Testis (tissue), 2 donors: ENCODE data around the gene ANKRD33.

Source experiments
- POLR2A ChIP-seq: fragments of 450-650 bp; IDR thresholded peaks from one replicate; pipeline ENCODE4 v1.6.1; 2017; ENCODE audit warnings: antibody characterized with exemption, mild to moderate bottlenecking, moderate library complexity
- TF ChIP-seq, protein P1 (sequence below), 3 experiments: fragments of 450-650 bp in 2 of 3; fragments of 200-600 bp in 1 of 3; sonication (generic) in 1 of 3; IDR thresholded peaks; one replicate each; pipeline ENCODE4 v1.5.1; 2016 to 2019; ENCODE audit warnings: antibody characterized with exemption in 3 of 3, mild to moderate bottlenecking in 2 of 3, moderate library complexity in 1 of 3

DNA sequence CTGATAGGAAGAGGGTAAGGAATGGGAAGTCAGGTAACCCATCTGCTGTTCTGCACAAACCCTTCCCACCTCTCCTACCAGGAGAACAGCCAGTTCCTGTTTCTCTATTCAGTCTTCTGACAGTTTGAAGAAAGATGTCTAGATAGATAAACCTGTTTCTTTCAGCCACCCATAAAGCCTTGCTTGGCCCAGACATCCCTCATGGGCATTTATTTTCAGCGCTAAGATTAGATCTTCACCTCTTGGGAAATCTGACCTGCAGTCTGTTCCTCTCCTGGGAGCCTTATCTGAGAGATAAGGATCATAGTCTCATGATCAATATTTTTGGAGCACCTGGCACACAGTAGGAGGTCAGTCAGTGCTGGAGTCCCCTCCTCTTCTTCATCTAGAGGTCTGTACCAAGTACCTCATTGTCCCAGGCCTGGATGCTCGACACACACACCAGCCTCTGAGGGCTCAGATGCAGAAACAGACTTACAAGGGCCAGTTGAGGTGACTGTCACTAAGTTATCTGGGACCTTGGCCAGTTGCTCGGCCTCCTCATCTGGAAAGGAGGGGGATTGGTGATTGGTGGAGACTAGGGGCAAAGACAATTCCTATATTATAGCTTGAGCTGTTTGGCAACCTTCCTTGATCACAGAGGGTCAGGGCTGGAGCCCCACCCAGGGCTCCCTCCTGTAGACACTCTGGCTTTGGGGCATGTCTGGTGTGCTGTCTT is 37.6 kb downstream of the ANKRD33 start:
- TF ChIP-seq POLR2A = no peak
- TF ChIP-seq, protein P1, sequence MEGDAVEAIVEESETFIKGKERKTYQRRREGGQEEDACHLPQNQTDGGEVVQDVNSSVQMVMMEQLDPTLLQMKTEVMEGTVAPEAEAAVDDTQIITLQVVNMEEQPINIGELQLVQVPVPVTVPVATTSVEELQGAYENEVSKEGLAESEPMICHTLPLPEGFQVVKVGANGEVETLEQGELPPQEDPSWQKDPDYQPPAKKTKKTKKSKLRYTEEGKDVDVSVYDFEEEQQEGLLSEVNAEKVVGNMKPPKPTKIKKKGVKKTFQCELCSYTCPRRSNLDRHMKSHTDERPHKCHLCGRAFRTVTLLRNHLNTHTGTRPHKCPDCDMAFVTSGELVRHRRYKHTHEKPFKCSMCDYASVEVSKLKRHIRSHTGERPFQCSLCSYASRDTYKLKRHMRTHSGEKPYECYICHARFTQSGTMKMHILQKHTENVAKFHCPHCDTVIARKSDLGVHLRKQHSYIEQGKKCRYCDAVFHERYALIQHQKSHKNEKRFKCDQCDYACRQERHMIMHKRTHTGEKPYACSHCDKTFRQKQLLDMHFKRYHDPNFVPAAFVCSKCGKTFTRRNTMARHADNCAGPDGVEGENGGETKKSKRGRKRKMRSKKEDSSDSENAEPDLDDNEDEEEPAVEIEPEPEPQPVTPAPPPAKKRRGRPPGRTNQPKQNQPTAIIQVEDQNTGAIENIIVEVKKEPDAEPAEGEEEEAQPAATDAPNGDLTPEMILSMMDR (IDR thresholded peaks at IDR 0.05) = no peak
